ENCODE measurements around the gene ADI1. TPM values are rescaled to one million over a fixed set of nuclear protein-coding genes. Genes with fewer than 3 reads are reported as not detected.

The ADI1 gene
- total and polyA plus RNA-seq, 12 donors, result 50.0 to 160 (median 103) TPM

GRCh38 chr2:3465328-3465727, 54.0 kb downstream of the ADI1 start:
- DNase-seq, result no peak
- H3K27me3 ChIP-seq, result no peaks in the 10 kb centered on the region
- H3K27ac ChIP-seq, result peak overlapping the region in 4 of 5 donors; percentile 26 to 90 (median 70)
- WGBS, 4 donors, result 89 to 94% (median 93%) methylated on average over 28 of the region's 28 CpGs
- H3K4me1 ChIP-seq (replicated peaks in 1 of 2), result peaks cover 3 to 19% of the 10 kb centered on the region in 2 donors
- H3K4me3 ChIP-seq, result no peak overlapping the region
- intact Hi-C loops (cut with DNase I), result no loop called here
- no peaks in the 10 kb centered on the region for H3K9me3 ChIP-seq (replicated peaks in 1 of 3)
- no peak for TF ChIP-seq CTCF (IDR thresholded peaks at IDR 0.05)
- no peak for TF ChIP-seq POLR2A (IDR thresholded peaks at IDR 0.05)
- peaks cover 0 to 40% of the 10 kb centered on the region in 2 donors for H3K36me3 ChIP-seq (replicated peaks in 1 of 2)

- 92 to 96% (median 95%) methylated on average over 11 to 21 of the region's 21 CpGs for WGBS, 4 donors
- peak overlapping the region in 1 of 5 donors; percentile 90 for H3K27ac ChIP-seq
- intact Hi-C loops (cut with DNase I), result no loop called here
- peak in 1 of 7 donors; percentile 46 for DNase-seq
- H3K4me1 ChIP-seq (replicated peaks in 1 of 2), result peaks cover 3 to 19% of the 10 kb centered on the region in 2 donors
- no peaks in the 10 kb centered on the region for H3K9me3 ChIP-seq (replicated peaks in 1 of 3)
- H3K27me3 ChIP-seq, result no peaks in the 10 kb centered on the region
- peaks cover 0 to 34% of the 10 kb centered on the region in 2 donors for H3K36me3 ChIP-seq (replicated peaks in 1 of 2)
- H3K4me3 ChIP-seq, result no peak overlapping the region
- TF ChIP-seq CTCF (IDR thresholded peaks at IDR 0.05) (no peak), POLR2A (IDR thresholded peaks at IDR 0.05) (no peak)
These were observed 54.8 kb downstream of the ADI1 start for GRCh38 chr2:3464401-3465005.

- no peaks in the 10 kb centered on the region for H3K9me3 ChIP-seq (replicated peaks in 1 of 3)
- H3K27ac ChIP-seq, result no peak overlapping the region
- peaks cover 3 to 21% of the 10 kb centered on the region in 2 donors for H3K4me1 ChIP-seq (replicated peaks in 1 of 2)
- DNase-seq, result peak in 1 of 7 donors; percentile 46
- TF ChIP-seq CTCF (IDR thresholded peaks at IDR 0.05) (no peak), POLR2A (IDR thresholded peaks at IDR 0.05) (no peak)
- H3K4me3 ChIP-seq, result no peak overlapping the region
- peaks cover 0 to 30% of the 10 kb centered on the region in 2 donors for H3K36me3 ChIP-seq (replicated peaks in 1 of 2)
- no peaks in the 10 kb centered on the region for H3K27me3 ChIP-seq
- intact Hi-C loops (cut with DNase I), result no loop called here
- 85 to 94% (median 92%) methylated on average over 13 of the region's 13 CpGs for WGBS, 4 donors
These were observed 55.4 kb downstream of the ADI1 start for GRCh38 chr2:3463944-3464343.

- peak in 2 of 7 donors; percentile 17 to 44 for DNase-seq
- Histone ChIP-seq H3K4me1 (replicated peaks in 1 of 2) (peaks cover 3 to 23% of the 10 kb centered on the region in 2 donors), H3K4me3 (no peak overlapping the region), H3K36me3 (replicated peaks in 1 of 2) (peaks cover 0 to 23% of the 10 kb centered on the region in 2 donors), H3K27ac (no peak overlapping the region), H3K27me3 (no peaks in the 10 kb centered on the region), H3K9me3 (replicated peaks in 1 of 3) (no peaks in the 10 kb centered on the region)
- 87 to 89% (median 88%) methylated on average over 19 to 25 of the region's 25 CpGs for WGBS, 4 donors
- TF ChIP-seq CTCF (IDR thresholded peaks at IDR 0.05) (no peak), POLR2A (IDR thresholded peaks at IDR 0.05) (no peak)
- intact Hi-C loops (cut with DNase I), result no loop called here
These were observed 56.0 kb downstream of the ADI1 start for GRCh38 chr2:3463186-3463835.

All from adrenal gland (tissue), 12 donors.